Upper lobe of right lung (tissue), 1 donor: Measurements from ENCODE around the gene HELZ2. TPM values are rescaled to one million over a fixed set of nuclear protein-coding genes. Genes with fewer than 3 reads are reported as not detected.
"Not testable (repeated sequence)": the region's sequence is repeated elsewhere in the genome, so short reads cannot be mapped to it uniquely, and the experiment has no call there.

ENCODE experiments used
- ATAC-seq: fragments of 200-7000 bp; cut with Tn5 transposase; one replicate; pipeline ENCODE4 v1.9.1; 2020; ENCODE audit warnings: mild to moderate bottlenecking, moderate library complexity
- DNase-seq: peaks from one replicate; pipeline ENCODE4 v3.0.0-alpha.2; 2020
- H3K27ac ChIP-seq: fragments of 200-600 bp; one replicate; pipeline ENCODE4 v1.8.0; 2022
- H3K27me3 ChIP-seq: fragments of 200-600 bp; one replicate; pipeline ENCODE4 v1.8.0; 2022; ENCODE audit warnings: mild to moderate bottlenecking
- H3K36me3 ChIP-seq: fragments of 200-600 bp; one replicate; pipeline ENCODE4 v1.8.0; 2022
- H3K4me1 ChIP-seq: fragments of 200-600 bp; one replicate; pipeline ENCODE4 v1.8.0; 2022
- H3K4me3 ChIP-seq: fragments of 200-600 bp; one replicate; pipeline ENCODE4 v1.8.0; 2022; ENCODE audit warnings: mild to moderate bottlenecking
- H3K9me3 ChIP-seq: fragments of 200-600 bp; one replicate; pipeline ENCODE4 v1.8.0; 2022
- CTCF ChIP-seq: fragments of 200-600 bp; IDR thresholded peaks from one replicate; pipeline ENCODE4 v1.8.0; 2022; ENCODE audit warnings: antibody characterized with exemption
- intact Hi-C: fragments of 100-400 bp; cut with DNase I; formaldehyde crosslinking; loops from one replicate; pipeline ENCODE4 v1.11.0; 2022
- total RNA-seq: library from RNA; stranded (reverse); fragmentation: NEBNext Ultra II Directional; extraction: Animal tissue kit (Norgen Biotek cat#: 25700); gene quantifications from one replicate; pipeline ENCODE4 v1.2.1, GENCODE V29; 2021
- donor health status: DM: no; HTN: yes; CAD: no; lungs with severe emphysema.

Gene HELZ2
- total RNA-seq, 1 donor from 2014 or later: 53.3 TPM

- no peaks in the 10 kb centered on the region for H3K4me1 ChIP-seq
- no peak overlapping the region for H3K27ac ChIP-seq
- H3K36me3 ChIP-seq: peaks cover 25% of the 10 kb centered on the region
- intact Hi-C loops: no loop called here
- DNase-seq (peak; percentile 76), ATAC-seq (peak; percentile 88)
- TF ChIP-seq CTCF: no peak
- no peaks in the 10 kb centered on the region for H3K9me3 ChIP-seq
- no peaks in the 10 kb centered on the region for H3K27me3 ChIP-seq
- no peak overlapping the region for H3K4me3 ChIP-seq
Measured at GRCh38 chr20:63612276-63612931, 38.4 kb upstream of the HELZ2 start.

DNA sequence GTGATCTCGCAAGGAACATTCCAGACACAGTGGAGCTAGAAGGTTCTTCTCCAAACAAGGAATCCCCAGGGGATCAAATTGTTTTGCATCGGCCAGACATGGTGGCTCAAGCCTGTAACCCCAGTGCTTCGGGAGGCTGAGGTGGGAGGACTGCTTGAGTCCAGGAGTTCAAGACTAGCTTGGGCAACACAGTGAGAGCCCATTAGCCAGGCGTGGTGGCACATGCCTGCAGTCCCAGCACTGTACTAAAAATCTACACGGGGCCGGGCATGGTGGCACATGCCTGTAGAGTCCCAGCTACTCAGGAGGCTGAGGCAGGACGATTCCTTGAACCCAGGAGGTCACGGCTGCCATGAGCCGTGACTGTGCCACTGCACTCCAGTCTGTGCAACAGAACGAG lies 37.6 kb upstream of the HELZ2 start:
- ATAC-seq: no peak
- peaks cover 17% of the 10 kb centered on the region for H3K36me3 ChIP-seq
- TF ChIP-seq CTCF: no peak
- H3K27me3 ChIP-seq: no peaks in the 10 kb centered on the region
- no peak overlapping the region for H3K27ac ChIP-seq
- intact Hi-C loops: no loop called here
- no peaks in the 10 kb centered on the region for H3K4me1 ChIP-seq
- no peak overlapping the region for H3K4me3 ChIP-seq
- H3K9me3 ChIP-seq: no peaks in the 10 kb centered on the region
- DNase-seq: no peak

GRCh38 chr20:63610581-63611435 lies 36.8 kb upstream of the HELZ2 start:
- Histone ChIP-seq H3K9me3 (no peaks in the 10 kb centered on the region), H3K4me1 (no peaks in the 10 kb centered on the region), H3K36me3 (peaks cover 9% of the 10 kb centered on the region), H3K27me3 (no peaks in the 10 kb centered on the region), H3K27ac (no peak overlapping the region), H3K4me3 (no peak overlapping the region)
- no peak for TF ChIP-seq CTCF
- intact Hi-C loops: no loop called here
- DNase-seq: no peak
- ATAC-seq: no peak

DNA sequence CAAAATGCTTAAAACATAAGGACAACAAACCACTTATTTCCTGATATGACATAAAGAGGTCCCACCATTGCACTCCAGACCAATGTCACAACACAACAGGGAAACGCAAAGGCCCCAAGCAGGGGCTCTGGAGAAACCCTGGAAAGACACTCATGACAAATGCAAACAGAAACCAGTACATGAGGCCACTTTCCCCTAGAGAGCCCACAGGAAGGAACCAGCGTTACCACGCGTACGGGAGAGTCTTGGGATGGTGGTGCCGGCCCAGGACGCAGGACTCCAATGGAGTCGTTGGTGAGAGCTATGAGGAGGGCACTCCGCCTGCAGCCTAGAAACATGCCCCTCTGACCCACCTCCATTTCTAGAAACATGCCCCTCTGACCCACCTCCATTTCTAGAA lies 32.6 kb upstream of the HELZ2 start:
- no peak overlapping the region for H3K4me3 ChIP-seq
- no peaks in the 10 kb centered on the region for H3K4me1 ChIP-seq
- peaks cover 20% of the 10 kb centered on the region for H3K36me3 ChIP-seq
- H3K27ac ChIP-seq: no peak overlapping the region
- no peak for DNase-seq
- no peak for TF ChIP-seq CTCF
- intact Hi-C loops: no loop called here
- H3K9me3 ChIP-seq: no peaks in the 10 kb centered on the region
- no peaks in the 10 kb centered on the region for H3K27me3 ChIP-seq
- peak; percentile 75 for ATAC-seq

GRCh38 chr20:63602321-63602720 lies 28.3 kb upstream of the HELZ2 start:
- no peak overlapping the region for H3K4me3 ChIP-seq
- no peak for DNase-seq
- no peaks in the 10 kb centered on the region for H3K9me3 ChIP-seq
- no peak for TF ChIP-seq CTCF
- no peak overlapping the region for H3K27ac ChIP-seq
- intact Hi-C loops: no loop called here
- ATAC-seq: no peak
- H3K4me1 ChIP-seq: no peaks in the 10 kb centered on the region
- H3K27me3 ChIP-seq: no peaks in the 10 kb centered on the region
- peaks cover 48% of the 10 kb centered on the region for H3K36me3 ChIP-seq

DNA sequence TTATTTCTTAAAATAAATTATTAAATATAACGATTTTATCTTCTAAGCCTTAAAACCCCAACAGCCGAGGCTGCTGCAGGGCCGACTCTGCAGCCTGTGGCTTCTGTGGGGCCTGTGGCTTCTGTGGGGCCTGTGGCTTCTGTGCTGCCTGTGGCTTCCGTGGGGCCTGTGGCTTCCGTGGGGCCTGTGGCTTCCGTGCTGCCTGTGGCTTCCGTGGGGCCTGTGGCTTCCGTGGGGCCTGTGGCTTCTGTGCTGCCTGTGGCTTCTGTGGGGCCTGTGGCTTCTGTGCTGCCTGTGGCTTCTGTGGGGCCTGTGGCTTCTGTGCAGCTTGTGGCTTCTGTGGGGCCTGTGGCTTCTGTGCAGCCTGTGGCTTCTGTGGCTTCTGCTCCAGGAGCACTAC lies 27.6 kb upstream of the HELZ2 start:
- H3K4me3 ChIP-seq, intact Hi-C loops, H3K27ac ChIP-seq, DNase-seq, H3K9me3 ChIP-seq, H3K27me3 ChIP-seq, H3K4me1 ChIP-seq, ATAC-seq: not testable (repeated sequence)
- H3K36me3 ChIP-seq: peaks cover 49% of the 10 kb centered on the region
